GM15510 (cell line): ENCODE data around the gene GHR.

Experiments used
- POLR2A ChIP-seq: IDR thresholded peaks from 3 replicates; pipeline ENCODE4 v1.6.1; 2011; ENCODE audit warnings: borderline replicate concordance; ENCODE audit not compliant: insufficient read length; ENCODE audit errors: extremely low read depth

GHR gene

DNA sequence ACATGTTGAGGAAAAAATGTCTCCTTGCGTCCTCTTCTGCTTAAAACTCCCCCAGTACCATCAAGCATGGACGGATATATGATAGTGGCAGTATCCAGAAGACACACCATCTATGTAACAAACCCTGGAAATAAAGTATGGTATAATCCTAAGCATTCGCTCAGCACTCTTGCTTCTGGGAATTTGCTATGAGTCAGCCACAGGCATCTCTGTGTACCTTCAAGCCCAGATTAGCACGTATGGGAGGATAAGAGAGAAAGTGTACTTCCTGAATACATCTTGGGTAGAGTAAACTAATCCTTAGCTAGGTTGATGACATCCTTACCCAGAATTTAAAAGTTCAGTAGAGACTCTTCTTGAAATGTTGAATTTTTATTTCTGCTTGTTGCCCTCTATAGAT, 71.2 kb downstream of the GHR start:
- TF ChIP-seq POLR2A, result no peak

DNA sequence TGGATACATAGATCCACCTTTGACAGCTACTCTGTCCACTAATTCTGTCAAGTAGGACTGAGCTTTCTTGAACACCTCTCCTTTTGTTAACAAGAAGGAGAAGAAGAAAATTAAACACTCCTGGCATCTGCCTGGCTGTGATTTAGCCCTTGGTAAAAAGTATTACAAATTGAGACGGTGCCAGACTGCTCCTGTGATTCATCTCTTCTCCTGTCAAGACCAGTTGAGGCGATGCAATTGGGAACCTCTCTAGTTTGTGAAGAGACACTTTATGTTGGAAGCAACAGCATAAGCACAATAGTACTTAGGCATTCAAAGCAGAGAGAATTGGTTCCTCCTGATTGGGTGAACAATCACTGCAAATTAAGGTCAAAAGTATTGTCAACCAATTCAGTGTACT, 72.7 kb downstream of the GHR start:
- TF ChIP-seq POLR2A, result no peak

DNA sequence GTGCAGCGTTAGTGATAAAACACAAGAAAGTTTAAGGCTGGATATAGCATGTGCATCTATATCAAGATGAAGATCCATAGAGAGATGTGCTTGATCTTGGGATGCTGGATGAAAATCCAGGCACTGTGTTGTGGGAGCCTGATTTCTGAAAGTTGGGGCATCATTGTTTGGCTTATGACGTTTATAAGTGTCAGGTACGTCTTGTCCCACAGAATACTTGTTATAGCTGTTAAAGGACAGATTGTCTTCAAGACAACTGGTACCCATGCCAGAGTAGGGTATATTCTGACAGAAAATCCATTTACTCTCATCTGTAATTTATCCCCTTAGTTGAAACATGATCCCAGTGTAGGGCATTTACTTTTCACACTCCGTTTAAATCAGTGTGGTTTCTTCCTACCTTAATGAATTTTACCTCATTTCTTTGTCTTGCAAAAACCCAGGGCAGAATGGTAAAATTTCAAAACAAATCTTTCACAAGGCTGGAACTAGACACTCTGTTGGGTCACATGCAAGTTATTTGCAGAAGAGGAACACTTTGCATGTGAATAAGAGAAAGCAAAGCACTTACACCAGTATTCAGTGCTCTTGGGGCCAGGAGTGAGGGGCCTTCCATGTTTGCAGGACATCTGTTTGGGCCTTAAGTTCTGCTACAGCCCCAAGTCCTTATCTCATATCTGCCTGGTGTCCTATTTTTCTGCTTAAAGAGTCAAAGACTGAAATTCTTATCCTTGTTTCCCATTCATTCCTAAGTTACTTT, 73.3 kb downstream of the GHR start:
- TF ChIP-seq POLR2A, result no peak

DNA sequence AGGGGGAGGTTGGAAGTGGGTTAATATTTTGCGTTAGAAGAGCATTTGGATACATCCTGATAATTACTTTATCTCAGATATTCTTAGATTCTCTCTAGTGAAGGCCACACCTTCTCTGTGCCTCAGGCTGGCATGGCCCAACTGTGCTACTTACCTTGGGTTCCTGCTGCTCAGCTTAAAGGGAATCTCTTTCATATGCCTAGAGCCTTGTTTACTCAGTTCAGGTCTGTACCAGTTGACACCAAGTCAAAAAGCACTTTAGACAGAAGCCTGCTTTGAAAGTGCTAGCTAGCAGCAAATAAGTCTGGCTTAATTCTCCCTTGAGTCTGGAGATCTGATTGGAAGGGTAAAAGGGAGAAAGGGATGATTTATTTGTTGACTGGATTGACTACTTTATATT, 74.8 kb downstream of the GHR start:
- no peak for TF ChIP-seq POLR2A

DNA sequence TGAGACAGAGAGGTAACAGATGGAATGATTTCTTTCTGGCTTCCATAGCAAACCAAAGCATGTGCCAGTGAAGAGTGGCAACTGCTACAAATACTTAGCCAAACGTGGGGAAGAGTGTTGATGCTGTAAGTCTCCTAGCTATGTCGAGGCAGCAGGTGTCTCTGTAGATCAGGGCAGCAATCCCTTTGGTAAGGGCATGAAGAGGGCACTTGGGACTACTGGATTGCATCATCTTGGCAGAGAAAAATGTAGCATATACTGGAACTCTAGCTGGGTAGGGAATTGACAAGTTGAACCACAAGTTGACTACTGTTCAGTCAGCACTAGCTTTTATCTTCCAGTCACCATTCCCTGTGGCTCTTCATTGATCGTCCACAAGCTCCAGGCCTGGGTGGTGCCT, 75.8 kb downstream of the GHR start:
- TF ChIP-seq POLR2A, result no peak

DNA sequence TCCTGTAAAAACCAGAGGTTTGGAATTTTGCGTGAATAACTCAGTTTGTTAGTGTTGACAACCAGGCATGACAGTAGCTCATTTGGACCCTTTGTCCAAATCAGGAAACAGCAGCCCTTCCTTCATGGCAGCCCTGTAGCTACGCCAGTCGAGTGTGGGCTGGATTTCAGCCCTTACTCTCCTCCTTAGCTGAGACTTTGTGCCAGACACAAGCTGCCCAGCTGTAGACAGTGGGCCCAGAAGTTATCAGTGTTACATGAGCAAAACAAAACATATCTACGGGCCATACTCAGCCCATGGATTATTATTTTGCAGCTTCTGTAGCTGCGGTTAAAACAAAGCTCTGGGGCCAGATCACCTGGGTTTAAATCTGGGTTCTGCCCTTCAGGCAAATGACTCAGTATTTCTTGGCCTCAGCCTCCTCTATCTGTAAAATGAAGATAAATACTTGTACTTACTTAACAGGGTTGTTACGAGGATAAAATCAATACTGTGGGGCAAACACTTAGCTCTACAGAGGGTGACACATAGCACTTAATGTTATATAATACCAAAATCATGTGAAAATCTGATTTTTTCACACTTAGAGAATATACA, 76.9 kb downstream of the GHR start:
- TF ChIP-seq POLR2A, result no peak

DNA sequence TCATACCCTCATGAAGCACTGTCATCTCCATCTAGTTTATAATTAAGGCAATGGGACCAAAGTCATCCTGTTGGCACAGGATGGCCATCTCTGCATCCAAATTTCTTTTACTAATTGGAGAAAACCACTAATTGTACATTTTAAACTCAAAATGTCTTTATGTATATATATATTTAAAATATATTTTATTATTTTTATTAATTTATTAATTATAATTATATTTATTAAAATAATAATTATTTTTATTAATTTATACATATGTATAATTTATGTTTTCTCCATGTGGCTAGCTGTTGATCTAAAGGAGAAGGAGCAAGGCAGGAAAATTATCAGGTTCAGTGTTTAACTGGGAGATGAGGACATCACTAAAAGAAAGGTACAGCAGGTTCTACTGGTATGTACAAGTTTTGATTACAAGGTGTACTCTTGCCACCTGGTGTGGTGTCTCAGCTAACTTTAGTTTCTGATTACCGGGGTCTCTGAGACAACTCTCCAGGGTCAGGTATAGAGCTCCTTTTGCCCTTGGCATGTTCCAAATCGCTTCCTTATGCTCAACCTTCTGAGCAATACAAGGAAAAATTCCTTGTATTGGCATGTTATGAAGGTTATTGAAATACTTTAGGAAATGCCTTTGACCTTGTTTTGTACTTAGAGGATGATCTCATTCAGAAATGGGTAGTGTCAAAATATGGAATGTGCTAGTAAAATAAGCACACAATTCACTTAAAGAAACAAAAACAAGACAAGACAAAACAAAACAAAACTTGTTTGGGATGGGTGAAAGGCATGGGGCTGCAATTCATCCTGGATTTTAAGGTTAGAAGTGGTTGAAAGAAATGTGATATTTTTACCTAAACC, 79.6 kb downstream of the GHR start:
- no peak for TF ChIP-seq POLR2A

DNA sequence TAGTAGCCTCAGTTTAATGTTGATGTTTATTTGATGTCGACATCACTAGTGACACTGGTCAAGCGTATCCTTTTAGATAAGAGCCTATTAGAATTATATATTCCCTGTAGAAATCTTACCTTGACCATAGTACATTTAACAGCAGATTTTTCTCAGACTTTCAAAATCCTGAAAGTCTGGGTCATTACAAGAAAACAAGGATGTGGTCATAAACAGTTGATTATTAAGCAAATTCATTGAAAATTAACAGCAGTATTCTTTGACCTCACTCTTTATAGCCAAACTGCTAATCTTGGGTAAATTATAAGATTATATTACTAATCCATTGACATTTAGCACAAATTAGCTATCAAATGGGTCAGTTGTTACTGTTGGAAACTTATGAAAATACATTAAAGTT, 83.4 kb downstream of the GHR start:
- TF ChIP-seq POLR2A, result no peak

DNA sequence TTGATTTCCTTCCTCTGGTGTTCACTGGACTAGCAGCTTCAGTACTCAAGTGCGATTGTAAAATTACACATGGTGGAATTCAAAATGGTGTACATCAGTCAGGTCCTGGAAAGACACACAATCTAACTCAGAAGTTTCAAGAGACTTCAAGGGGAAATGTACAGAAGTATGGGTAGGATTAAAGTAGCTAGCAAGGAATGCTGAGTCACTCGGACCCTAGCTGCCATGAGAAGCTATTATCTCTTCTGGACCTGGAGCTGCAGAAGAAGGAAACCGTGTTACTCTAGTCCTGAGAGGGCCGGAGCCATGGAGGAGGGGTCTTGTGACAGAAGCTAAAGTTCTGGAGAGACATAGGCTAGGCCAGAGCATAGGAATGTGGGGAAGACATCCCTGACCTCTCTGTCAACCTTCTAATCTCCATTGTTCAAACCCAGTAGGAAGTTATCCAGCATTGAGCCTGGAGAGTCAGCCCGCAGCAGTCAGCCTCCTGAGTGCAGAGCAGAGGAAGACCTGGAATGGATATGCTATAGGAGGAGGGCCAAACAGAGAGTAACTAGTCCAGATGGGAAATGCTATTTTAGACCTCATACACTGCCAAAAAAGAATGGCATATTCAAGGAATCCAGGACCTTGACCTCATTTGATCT, 84.3 kb downstream of the GHR start:
- no peak for TF ChIP-seq POLR2A

DNA sequence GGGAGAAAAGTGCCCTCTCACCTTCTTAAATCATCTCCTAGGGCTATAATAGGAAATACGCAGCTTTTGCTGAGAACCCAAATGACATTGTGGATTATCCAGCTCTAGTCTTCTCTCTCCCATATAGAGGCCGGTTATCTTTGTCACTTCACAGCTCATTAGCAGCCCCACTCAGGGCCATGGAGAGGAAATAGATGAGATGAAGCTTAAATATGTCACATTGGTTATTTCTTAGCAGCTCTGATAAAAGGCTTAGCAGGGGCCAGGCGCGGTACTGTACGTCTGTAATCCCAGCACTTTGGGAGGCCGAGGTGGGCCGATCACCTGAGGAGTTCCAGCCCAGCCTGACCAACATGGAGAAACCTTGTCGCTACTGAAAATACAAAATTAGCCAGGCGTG, 90.0 kb downstream of the GHR start:
- TF ChIP-seq POLR2A, result no peak

DNA sequence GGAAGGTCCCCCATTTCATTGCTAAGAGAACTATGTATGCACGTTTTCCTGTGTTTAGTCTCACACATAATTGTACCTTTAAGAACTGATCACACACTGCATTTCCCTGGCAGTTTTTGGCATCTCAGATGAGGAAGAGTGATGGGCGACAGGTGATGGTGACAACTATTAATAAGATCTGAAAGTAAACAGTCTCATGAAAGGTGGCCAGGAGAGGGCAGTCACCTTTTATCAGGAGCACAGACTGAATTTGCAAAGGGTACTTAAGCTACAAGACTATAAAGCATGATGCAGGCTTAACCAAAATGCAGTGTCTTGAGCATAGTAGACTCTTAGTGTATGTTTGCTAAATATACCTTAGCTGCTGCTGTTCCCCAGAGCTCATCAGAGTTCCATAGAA, 91.5 kb downstream of the GHR start:
- TF ChIP-seq POLR2A, result no peak

DNA sequence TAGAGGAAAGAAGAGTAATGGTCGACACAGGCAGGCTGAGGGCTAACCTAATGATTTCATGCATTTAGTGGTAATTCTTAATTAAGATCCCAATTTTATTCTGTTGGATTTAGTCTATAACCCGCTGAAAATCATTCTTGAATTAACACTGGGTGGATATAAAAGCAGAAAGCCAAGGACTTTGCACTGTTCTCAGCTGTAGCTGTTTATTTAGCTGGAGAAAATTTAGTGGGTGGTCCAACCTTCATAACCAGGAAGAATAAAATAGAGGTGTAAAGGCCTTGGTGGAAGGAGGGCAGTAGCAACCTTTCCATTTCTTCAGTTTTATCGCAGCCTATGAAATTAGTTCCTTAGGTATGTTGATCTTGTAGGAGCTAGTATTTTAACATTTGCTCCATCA, 92.3 kb downstream of the GHR start:
- TF ChIP-seq POLR2A, result no peak

DNA sequence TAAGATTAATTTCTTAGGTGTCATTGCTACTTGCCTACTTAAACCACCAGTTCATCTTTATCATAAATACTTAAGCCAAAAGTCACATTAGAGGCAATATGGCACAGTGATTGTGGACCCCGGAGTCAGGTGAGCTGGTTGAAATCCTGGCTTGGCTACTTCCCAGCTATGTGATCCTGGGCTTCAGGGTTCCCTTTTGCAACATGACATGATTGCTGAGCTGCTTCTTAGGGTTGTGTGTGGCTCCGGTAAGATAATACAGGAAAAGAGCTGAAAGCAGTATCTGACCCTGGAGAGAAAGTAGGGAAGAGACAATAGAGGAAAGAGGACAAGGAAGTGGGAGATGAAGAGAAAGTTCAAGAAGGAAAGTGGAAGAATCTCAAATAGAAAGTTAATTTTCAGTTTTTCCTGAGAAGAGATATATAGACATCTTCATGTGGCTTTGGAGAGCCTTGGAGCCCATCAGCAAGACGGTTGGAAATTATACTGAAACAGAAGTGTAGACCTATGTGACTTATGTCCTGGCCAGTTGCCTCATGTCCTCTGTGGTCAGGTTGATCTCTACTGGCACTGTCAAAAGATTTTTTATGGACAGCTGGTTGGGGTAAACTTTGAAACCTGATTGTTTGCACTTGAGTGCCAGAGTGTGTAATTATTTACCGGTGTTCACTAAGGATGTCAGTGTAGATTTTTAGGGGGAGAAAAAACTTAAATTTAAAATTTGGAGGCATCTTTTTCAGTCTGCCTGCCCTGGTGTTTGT, 93.2 kb downstream of the GHR start:
- TF ChIP-seq POLR2A, result no peak

DNA sequence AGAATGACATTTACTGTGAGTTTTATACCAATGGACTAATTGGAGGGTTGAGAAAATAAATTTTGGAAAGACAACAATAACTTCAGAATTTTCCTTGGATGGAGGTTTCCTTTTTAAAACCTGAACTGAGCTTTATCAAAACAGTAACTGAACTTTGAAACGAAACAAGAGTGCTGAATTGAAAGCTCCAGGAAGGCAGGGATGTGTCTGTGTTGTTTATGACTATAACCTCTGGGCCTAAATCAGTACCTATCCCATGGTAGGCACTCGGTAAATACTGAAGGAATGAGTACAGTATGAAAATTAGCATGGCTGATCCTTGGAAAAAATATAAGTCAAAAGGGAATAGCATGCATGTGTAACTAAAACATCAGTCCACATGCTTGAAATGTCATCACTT, 93.9 kb downstream of the GHR start:
- TF ChIP-seq POLR2A, result no peak
